ENCODE results near the gene VASH2.
"Not testable (repeated sequence)": the region's sequence is repeated elsewhere in the genome, so short reads cannot be mapped to it uniquely, and the experiment has no call there.

VASH2 gene

DNA sequence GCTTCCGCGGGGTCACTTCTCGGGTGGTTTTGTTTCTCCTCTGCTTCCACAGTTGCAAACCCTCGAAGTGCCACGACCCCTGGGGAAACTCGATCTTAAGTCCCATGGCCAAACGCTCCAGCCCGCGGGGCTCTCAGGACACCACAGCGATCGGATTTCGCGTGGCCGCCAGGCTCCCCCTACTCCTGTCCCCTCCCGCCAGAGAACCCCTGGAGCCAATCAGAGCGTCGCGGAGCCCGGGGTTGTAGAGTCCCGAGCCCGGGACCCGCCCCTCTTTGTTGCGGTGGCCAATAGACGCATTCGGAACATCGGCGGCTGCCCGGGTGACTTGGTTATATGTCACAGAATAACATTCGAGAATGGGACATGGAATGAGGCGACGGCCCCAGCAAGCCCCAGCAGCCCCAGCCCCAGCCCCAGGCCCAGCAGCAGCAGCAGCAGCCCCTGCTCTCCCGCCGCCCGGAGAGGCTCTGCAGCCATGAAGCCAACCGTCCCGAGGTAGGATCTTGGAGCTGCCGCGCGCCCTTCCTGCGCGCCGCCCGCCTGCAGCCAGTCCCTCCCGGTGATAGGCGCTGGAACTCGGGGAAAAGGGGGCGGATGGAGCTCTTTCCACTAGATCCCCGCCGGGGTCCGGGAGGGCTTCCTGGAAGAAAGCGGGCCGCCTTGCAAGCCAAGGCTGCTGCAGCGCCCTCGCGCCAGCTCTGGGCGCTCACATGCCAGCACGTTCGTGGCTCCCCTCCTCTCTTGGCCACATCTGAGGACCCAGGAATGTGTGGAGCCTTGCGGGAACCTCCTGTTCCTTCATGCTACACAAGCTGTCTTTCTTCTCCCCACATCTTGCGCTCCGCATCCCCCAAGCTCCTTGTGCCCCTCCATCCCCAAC, at the start of gene VASH2:
Gene VASH2, plus strand, starts transcription at position 299 of the 883 bp plus-strand sequence. CDS start 1,002 bp downstream, outside the sequence.
- DNase-seq: peak; percentile 65

GRCh38 chr1:212901290-212901689, 49.1 kb upstream of the VASH2 start:
- no peak for DNase-seq

- no peak for DNase-seq
Measured at GRCh38 chr1:212902054-212902453, 48.3 kb upstream of the VASH2 start.

DNA sequence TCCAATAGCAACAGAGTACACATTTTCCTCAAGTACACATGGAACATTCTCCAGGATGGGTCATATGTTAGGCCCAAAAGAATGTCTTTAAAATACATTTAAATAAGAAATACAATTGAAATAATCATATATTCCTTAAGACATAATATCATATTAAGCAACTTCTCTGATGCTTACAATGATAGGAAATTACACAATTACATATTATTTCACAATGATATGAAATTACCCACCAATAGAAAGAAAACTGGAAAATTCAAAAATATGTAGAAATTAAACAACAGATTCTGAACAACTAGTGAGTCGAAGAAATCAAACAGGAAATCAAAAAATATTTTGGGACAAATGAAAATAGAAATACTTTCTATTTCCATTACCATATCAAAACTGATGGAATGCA, 46.7 kb upstream of the VASH2 start:
- DNase-seq: no peak

DNA sequence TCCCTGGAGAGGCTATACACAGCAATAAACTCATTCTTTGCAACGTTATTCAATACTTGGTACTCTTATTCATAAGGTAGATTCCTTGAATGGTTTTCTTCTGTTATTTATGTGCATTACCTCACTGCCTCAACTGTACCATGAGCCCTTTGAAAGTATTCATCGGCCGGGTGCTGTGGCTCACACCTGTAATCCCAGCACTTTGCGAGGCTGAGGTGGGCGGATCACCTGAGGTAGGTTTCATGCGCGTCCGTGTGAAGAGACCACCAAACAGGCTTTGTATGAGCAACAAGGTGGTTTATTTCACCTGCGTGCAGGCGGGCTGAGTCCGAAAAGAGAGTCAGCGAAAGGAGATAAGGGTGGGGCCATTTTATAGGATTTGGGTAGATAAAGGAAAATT, 42.3 kb upstream of the VASH2 start:
- not testable (repeated sequence) for DNase-seq

DNA sequence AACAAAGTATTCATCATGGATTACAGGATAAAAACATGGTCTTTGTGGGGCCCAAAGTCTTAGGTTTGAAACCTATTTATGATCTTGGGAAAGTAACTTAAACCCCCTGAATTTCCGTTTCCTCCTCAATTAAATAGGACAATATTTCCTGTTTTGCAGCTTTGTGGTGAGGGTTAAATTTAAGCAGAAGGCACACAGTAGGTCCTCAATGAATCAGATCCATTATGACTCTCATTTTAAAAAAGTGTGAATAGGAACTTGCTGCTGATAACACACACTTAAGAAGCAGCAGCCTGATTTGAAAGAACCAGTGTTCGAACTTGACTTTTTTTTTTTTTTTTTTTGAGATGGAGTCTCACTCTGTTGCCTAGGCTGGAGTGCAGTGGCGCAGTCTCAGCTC, 41.4 kb upstream of the VASH2 start:
- DNase-seq: no peak

- no peak for DNase-seq
Measured at GRCh38 chr1:212909652-212910063, 40.7 kb upstream of the VASH2 start.

- DNase-seq: not testable (repeated sequence)
Measured at GRCh38 chr1:212910213-212910612, 40.1 kb upstream of the VASH2 start.

DNA sequence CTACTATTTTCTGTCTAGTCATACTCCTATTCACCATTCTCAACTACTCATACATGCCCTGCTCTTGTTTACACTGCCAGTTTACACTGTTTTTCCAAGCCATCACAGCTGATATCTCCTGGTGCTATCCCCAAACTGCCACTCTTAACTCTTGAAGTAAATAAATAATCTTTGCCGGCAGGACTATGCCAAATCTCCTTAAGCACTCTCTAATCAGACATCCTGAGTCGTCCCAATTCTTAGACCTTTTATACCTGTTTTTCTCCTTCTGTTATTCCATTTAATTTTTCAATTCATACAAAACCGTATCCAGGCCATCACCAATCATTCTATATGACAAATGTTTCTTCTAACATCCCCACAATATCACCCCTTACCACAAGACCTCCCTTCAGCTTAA, 36.7 kb upstream of the VASH2 start:
- not testable (repeated sequence) for DNase-seq

DNA sequence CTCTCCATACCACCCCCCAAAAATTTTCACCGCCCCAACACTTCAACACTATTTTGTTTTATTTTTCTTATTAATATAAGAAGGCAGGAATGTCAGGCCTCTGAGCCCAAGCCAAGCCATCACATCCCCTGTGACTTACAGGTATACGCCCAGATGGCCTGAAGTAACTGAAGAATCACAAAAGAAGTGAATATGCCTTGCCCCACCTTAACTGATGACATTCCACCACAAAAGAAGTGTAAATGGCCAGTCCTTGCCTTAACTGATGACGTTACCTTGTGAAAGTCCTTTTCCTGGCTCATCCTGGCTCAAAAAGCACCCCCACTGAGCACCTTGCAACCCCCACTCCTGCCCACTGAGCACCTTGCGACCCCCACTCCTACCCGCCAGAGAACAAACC, 36.2 kb upstream of the VASH2 start:
- DNase-seq: not testable (repeated sequence)

- DNase-seq: no peak
Measured at GRCh38 chr1:212914789-212915188, 35.6 kb upstream of the VASH2 start.

DNA sequence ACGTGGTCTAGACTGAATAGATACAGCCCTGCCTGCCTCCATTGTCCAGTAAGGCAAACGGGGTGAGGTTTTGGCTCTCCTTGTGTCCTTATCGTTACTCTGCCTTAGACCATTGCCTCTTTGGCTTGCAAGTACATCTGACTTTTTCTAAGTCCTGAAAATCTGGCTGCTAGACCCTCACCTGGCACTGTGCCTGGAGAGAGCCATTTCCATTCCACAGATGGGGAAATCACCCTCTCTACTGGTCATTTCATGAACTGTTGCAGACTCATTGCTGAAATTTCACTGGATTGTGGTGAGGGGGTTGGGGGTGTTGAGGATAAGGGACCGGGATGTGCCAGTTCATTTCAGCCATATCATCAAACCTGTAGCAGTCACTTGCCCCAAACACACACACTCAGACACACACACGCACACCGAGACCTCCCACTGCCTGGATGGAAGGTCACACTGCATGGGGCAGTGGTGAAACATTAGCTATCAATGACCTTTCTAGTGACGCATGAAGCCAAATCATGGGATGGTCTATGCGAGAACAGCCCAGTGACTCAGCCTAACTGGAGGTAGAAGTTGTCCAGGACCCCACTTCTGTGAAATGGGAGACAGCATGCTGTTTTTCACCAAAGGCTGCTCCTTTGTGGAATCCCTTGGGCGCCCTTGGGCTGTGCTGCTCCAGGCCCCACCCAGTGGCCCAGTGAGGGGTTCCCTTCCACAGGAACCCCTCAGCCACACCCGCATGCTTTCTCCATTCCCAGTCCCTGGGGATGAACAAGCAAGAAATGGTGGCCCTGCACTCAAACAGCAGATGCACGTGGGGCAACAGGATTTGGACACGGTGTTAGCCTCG, 34.9 kb upstream of the VASH2 start:
- DNase-seq: no peak

- DNase-seq: peak; percentile 40
Measured at GRCh38 chr1:212916481-212917133, 33.7 kb upstream of the VASH2 start.

DNA sequence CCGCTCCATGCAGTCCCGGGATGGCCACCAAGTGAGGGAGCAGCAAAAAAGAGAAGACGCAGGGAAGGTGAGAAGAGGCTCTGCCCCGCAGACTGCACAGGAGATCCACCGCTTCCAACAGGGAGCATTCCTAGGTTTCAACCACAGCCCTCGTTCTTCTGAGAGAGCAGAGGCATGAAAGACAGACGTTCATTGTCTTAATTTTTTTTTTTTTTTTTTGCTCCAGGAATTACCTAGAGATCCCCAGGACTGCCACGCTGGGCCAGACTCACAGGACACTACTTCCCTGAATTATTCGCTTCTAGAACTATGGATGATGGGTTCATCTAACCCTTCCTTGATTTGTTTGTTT, 33.2 kb upstream of the VASH2 start:
- DNase-seq: no peak

DNA sequence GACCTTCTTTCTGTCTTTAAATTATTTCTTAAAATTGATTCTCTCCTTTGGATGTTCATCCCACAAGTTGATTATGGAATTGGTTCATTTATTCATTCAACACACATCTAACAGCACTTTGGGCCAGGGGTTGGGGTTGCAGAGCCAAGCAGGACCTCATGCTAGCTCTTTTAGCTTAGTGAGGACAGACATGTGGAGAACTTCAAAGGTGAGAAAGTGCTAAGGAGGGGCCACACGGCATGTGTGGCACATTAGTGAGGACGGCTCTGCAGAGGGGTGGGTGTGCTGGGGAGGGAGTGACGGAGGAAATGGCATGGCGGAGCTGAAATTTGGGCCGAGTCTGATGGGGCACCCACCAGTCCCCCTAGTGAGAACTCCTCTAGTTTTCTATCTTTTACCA, 32.5 kb upstream of the VASH2 start:
- DNase-seq: no peak

- DNase-seq: no peak
Measured at GRCh38 chr1:212918824-212919223, 31.5 kb upstream of the VASH2 start.

GRCh38 chr1:212920246-212920645, 30.1 kb upstream of the VASH2 start:
- DNase-seq: no peak

DNA sequence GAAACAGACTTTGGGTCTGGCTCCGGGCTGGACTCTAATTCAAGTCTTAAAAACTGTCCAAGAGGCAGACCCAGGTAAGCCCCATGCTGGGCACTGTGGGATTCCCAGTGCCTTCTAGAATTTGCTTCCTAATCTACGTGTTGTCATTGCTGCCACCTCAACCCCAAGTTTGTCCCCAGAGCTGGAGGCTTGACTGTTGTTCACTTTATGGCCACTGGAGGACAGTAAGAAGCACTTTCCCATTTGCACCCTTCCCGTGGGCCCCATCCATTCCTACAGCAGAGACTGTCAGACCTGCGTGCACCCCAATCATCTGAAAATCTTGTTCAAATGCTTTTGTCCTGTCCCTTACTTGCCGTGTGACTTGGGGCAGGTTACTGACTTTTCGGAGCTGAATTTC, 29.4 kb upstream of the VASH2 start:
- DNase-seq: no peak

GRCh38 chr1:212922016-212922415, 28.3 kb upstream of the VASH2 start:
- no peak for DNase-seq

- DNase-seq: no peak
Measured at GRCh38 chr1:212926372-212926771, 24.0 kb upstream of the VASH2 start.

GRCh38 chr1:212928323-212929291, 21.7 kb upstream of the VASH2 start:
- no peak for DNase-seq

GRCh38 chr1:212930986-212931678, 19.2 kb upstream of the VASH2 start:
- DNase-seq: no peak

Measured in NCI-H2029 (cell line).